ENCODE results near the gene THSD7A. TPM values are rescaled to one million over a fixed set of nuclear protein-coding genes. Genes with fewer than 3 reads are reported as not detected.

Gene THSD7A
- total RNA-seq, 1 experiment from 2014 or later: 5.9 TPM

DNA sequence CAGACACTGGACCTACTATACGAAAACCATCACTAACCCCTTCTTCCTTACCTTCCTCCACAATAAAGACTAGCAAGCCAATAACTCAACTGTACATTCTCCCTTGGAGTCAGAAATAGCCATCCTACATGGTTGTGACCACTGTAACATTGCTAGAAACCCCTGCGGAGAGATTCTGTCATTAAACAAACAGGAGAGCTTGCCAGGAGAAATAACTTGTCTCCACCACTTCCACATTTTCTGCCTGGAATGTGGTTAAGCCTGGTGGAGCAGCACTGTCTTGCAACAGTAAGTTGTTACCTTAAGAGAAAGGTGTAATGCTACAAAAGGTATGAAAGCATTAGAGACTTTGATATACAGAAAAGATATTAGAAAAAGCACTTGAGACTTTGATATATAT is 45.8 kb downstream of the THSD7A start:
- peak; percentile 65 for DNase-seq
- no peaks in the 10 kb centered on the region for H3K36me3 Mint-ChIP-seq (ENCODE audit: insufficient read depth, unreplicated experiment)
- peaks cover 20% of the 10 kb centered on the region for H3K4me1 Mint-ChIP-seq (ENCODE audit: low read depth, unreplicated experiment)
- BruUV-seq (replicated peaks): no TSS peak
- no peaks in the 10 kb centered on the region for H3K27me3 Mint-ChIP-seq (ENCODE audit: unreplicated experiment)
- no peaks in the 10 kb centered on the region for H3K9me3 Mint-ChIP-seq (ENCODE audit: low read depth, unreplicated experiment)
- intact Hi-C loops (cut with micrococcal nuclease; ENCODE audit: unreplicated experiment): loop anchor here (5.0 kb wide), 1 partner anchor 79 kb away; no protein-coding TSS in a partner anchor
- H3K27ac Mint-ChIP-seq (ENCODE audit: unreplicated experiment): peak overlapping the region; percentile 4
- H3K4me3 Mint-ChIP-seq (ENCODE audit: low read depth, unreplicated experiment): peak overlapping the region; percentile 0
- CTCF ChIA-PET: no interaction called here
- TF ChIP-seq, protein P1, sequence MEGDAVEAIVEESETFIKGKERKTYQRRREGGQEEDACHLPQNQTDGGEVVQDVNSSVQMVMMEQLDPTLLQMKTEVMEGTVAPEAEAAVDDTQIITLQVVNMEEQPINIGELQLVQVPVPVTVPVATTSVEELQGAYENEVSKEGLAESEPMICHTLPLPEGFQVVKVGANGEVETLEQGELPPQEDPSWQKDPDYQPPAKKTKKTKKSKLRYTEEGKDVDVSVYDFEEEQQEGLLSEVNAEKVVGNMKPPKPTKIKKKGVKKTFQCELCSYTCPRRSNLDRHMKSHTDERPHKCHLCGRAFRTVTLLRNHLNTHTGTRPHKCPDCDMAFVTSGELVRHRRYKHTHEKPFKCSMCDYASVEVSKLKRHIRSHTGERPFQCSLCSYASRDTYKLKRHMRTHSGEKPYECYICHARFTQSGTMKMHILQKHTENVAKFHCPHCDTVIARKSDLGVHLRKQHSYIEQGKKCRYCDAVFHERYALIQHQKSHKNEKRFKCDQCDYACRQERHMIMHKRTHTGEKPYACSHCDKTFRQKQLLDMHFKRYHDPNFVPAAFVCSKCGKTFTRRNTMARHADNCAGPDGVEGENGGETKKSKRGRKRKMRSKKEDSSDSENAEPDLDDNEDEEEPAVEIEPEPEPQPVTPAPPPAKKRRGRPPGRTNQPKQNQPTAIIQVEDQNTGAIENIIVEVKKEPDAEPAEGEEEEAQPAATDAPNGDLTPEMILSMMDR (IDR thresholded peaks at IDR 0.05; ENCODE audit: unreplicated experiment): no peak

DNA sequence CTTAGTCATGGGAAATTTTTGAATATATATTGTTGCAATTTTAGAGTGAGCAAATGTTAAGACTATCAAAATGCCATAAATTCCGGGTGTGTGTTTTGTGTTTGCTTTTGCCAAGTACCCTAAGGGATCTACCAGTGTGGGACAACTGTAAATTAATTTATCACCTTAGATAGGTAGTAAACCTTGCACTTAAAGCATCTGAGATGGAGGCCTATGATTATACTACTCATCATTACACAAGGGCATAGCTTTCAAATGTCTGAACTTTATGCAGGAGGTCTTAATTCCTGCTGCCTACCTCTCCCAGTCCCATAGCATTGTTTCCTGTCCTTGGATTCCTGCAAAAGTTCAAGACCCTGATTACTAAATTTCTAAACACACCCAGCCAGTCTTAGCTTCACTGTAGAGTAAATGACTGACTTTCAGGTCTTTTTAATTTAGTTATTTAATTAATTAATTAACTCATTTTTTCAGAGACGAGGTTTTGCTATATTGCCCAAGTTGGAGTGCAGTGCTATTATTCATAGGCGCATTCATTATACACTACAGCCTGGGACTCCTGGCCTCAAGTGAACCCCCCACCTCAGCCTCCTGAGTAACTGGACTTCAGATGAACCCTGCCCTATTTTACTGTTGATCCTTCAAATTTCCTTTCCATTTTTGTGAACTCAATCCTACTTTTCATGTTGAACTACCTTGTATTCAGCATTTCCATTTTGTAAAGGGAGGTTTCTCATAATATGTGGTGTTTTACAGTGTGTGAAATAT is 47.0 kb downstream of the THSD7A start:
- no peaks in the 10 kb centered on the region for H3K36me3 Mint-ChIP-seq (ENCODE audit: insufficient read depth, unreplicated experiment)
- no peak for DNase-seq
- H3K27ac Mint-ChIP-seq (ENCODE audit: unreplicated experiment): no peak overlapping the region
- intact Hi-C loops (cut with micrococcal nuclease; ENCODE audit: unreplicated experiment): loop anchor here (5.0 kb wide), 1 partner anchor 78 kb away; no protein-coding TSS in a partner anchor
- H3K4me1 Mint-ChIP-seq (ENCODE audit: low read depth, unreplicated experiment): peaks cover 20% of the 10 kb centered on the region
- H3K27me3 Mint-ChIP-seq (ENCODE audit: unreplicated experiment): no peaks in the 10 kb centered on the region
- TF ChIP-seq, protein P1 (IDR thresholded peaks at IDR 0.05; ENCODE audit: unreplicated experiment): no peak
- CTCF ChIA-PET: no interaction called here
- no peak overlapping the region for H3K4me3 Mint-ChIP-seq (ENCODE audit: low read depth, unreplicated experiment)
- H3K9me3 Mint-ChIP-seq (ENCODE audit: low read depth, unreplicated experiment): no peaks in the 10 kb centered on the region
- no TSS peak for BruUV-seq (replicated peaks)

DNA sequence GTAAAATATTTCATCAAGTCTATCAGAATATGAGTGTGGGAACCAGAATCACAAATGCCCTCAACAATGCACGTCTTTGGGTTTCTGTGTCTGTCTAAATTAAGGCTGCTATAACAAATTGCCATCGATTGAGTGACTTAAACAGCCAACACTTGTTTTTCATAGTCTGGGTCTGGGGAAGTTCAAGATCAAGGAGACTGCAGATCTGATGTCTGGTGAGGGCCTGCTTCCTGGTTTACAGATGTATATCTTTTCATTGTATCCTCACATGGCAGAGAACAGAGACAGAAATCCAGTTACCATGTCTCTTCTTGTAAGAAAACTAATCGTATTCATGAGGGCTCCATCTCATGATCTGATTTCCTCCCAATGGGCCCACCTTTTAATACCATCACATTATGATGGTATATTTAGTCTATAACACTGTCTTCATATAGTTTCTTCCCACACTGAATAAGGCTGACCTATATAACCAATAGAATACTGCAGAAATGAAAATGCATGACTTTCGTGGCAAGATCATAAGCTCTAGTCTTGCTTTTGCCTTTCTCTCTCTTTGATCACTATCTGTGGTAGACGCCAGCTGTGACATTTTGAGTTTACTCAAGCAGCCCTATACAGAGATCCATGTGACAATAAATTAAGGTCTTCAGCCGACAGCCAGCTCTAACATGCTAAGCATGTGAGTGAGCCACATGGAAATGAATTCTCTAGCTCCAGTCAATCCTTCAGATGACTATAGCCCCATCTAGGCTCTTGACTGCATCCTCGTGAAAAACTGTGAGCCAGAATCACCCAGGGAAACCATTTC is 51.9 kb downstream of the THSD7A start:
- no peaks in the 10 kb centered on the region for H3K36me3 Mint-ChIP-seq (ENCODE audit: insufficient read depth, unreplicated experiment)
- no peak overlapping the region for H3K4me3 Mint-ChIP-seq (ENCODE audit: low read depth, unreplicated experiment)

DNA sequence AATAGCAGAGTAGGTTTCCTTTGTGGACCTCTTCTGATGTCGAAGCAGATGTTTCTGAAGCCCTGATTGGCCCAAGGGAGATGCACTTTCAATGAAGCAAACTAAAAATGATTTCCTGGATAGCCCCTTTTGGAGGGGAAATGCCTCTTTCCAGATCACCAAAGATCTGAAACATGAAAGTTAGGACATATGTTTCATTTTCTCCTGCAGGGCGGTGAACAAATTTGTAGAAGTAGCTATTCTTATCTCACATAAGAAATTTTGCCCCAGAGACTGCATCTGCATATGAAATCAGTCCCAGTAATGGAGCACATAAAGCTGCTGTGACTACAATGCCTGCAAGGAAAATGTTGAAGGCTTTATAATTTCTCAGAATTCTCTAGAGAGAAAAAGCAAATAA is 56.0 kb downstream of the THSD7A start:
- no TSS peak for BruUV-seq (replicated peaks)
- H3K27me3 Mint-ChIP-seq (ENCODE audit: unreplicated experiment): no peaks in the 10 kb centered on the region
- H3K9me3 Mint-ChIP-seq (ENCODE audit: low read depth, unreplicated experiment): no peaks in the 10 kb centered on the region
- H3K4me1 Mint-ChIP-seq (ENCODE audit: low read depth, unreplicated experiment): peaks cover 5% of the 10 kb centered on the region
- H3K36me3 Mint-ChIP-seq (ENCODE audit: insufficient read depth, unreplicated experiment): no peaks in the 10 kb centered on the region
- TF ChIP-seq, protein P1 (IDR thresholded peaks at IDR 0.05; ENCODE audit: unreplicated experiment): no peak
- intact Hi-C loops (cut with micrococcal nuclease; ENCODE audit: unreplicated experiment): no loop called here
- DNase-seq: no peak
- no peak overlapping the region for H3K27ac Mint-ChIP-seq (ENCODE audit: unreplicated experiment)
- H3K4me3 Mint-ChIP-seq (ENCODE audit: low read depth, unreplicated experiment): no peak overlapping the region
- CTCF ChIA-PET: no interaction called here

More for the DNA sequence above, 51.9 kb downstream of the THSD7A start:
- DNase-seq: no peak
- CTCF ChIA-PET: interaction anchor here (0.6 kb wide), 1 partner anchor 24 kb away, joined by 3 read pairs; no protein-coding TSS in a partner anchor
- Mint-ChIP-seq H3K4me1 (ENCODE audit: low read depth, unreplicated experiment) (peaks cover 11% of the 10 kb centered on the region), H3K27me3 (ENCODE audit: unreplicated experiment) (no peaks in the 10 kb centered on the region), H3K27ac (ENCODE audit: unreplicated experiment) (no peak overlapping the region), H3K9me3 (ENCODE audit: low read depth, unreplicated experiment) (no peaks in the 10 kb centered on the region)
- TF ChIP-seq, protein P1 (IDR thresholded peaks at IDR 0.05; ENCODE audit: unreplicated experiment): no peak
- intact Hi-C loops (cut with micrococcal nuclease; ENCODE audit: unreplicated experiment): no loop called here
- BruUV-seq (replicated peaks): no TSS peak

Measured in Calu3 (cell line).